T1000 (cell line): Measurements from ENCODE around the gene SUN1.

ENCODE experiments used
- DNase-seq: peaks from one replicate; lab custom pipeline; 2025; ENCODE audit warnings: mixed read lengths; lab: John Stamatoyannopoulos, UW

The SUN1 gene

GRCh38 chr7:891291-891690 is 59.0 kb downstream of the SUN1 start:
- no peak for DNase-seq

- no peak for DNase-seq
Measured at GRCh38 chr7:891805-892204, 59.5 kb downstream of the SUN1 start.

GRCh38 chr7:892648-893593 is 60.6 kb downstream of the SUN1 start:
- no peak for DNase-seq

DNA sequence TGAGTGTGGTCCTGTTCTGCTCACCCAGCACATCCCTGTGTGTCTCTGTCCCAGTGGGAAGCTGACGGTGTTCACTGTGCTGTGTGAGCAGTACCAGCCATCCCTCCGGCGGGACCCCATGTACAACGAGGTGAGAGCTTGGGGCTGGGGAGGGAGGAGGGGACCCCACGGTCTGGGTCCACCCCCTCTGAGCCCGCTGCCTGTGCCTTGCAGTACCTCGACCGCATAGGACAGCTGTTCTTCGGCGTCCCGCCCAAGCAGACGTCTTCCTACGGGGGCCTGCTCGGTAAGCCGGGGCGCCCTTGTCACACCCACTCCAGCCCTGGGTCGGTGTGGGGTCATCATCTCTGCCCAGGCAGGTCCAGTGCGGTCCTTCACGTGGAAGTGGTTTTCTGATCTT is 61.4 kb downstream of the SUN1 start:
- no peak for DNase-seq

DNA sequence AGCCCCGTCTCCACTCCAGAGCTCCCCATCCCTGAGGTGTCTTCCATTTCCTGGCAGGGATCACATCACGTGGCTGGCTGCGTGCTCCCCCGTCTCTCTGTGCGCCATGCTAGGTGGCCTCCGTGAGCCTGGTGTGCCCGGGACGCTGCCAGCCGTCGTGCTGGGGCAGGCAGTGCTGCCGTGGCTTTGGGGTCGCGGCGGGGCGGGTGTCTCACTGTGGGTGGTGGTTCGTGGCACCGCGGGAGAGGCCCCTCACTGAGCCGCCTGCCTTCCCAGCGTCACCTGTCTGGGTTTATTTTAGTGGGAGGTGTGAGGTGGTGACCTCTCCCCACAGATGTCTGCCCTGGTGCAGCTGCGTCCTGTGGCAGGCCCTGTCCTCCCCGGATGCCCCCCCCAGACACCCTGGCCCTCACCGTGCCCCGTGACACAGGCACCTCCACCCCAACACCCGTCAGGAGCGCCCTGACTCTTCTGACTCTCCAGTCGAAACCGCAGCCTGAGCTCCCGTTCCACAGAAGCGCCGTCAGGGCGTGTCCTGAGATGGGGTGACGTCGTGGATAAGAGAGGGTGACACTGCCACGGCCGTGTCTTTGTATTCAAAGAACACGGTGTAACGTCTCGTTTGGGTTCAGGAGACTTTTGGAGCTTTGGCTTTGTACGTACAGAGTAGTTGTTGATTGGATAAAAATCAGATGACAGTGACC is 62.0 kb downstream of the SUN1 start:
- no peak for DNase-seq

- DNase-seq = no peak
Measured at GRCh38 chr7:894927-895450, 62.7 kb downstream of the SUN1 start.

- DNase-seq = no peak
Measured at GRCh38 chr7:895451-896052, 63.3 kb downstream of the SUN1 start.

DNA sequence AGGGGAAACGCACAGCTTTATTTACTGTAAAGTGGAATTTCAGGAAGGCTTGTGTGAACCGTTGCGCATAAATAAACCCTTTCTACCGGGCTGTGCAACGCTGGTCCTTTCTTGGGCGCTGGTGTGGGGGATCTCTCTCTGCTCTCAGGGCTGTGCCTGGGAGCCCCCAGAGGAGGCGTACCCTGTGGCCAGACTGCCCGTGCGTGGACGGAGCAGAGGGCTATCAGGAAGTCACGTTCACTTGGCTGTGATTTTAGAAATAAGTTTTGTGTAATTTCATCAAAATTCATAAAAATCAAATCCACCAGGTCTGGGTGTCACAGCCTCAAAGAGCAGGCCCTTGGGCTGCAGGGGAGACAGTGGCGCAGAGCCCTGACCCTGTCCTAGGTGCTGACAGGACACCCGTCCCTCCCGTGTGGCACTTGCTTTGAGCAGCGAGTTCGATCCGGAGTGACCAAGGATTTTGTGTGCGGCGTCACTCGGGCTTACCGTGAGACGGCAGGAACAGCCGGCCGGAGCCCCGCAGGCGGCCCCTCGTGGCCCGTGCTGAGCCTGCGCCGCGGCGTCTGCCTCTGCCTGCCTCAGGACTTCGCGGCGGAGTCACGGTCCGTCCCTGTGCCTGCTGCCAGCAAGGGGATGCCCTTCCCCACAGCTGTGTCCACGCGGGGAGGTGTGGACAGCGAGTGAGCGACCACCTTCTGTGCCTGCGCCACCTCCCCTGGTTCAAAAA is 64.2 kb downstream of the SUN1 start:
- no peak for DNase-seq

DNA sequence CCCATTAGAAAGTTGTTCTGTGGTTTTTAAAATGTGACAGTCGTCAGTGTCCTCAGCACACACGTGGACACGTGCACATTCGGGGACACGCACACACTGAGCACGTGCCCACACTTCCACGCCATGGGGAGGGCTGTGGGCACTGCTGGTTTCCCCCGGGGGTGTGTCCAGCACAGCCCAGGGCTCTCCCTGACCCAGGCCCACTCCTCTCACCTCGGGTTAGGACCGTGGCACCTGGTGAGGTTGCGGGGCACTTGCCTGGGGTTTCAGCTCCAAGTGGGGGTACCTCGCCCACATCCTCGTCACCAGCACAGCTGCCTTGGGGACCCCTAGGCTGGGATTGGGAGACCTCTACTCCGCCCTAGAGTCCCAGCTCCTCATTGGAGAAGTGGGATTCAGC is 64.8 kb downstream of the SUN1 start:
- no peak for DNase-seq

- DNase-seq = no peak
Measured at GRCh38 chr7:897771-898376, 65.6 kb downstream of the SUN1 start.

DNA sequence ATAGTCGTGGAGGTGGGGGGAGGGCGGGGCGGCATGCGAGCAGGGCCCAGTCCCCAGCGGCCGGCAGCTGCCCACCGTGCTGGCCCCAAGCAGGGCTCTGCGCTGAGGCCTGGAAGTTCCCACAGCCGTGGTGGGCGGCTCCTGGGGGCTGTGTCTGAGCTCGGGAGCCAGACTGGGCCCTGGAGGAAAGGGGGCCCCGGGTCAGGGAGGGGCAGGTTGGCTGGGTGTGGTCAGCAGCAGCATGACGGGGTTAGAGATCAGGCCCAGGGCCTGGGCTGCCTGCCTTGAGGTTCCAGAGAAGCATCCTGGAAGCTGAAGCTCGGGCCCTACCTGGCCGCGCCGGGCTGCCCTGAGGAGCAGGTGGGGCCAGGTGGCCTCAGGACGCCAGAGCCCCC is 66.2 kb downstream of the SUN1 start:
- DNase-seq = no peak

- no peak for DNase-seq
Measured at GRCh38 chr7:898855-899681, 66.8 kb downstream of the SUN1 start.

DNA sequence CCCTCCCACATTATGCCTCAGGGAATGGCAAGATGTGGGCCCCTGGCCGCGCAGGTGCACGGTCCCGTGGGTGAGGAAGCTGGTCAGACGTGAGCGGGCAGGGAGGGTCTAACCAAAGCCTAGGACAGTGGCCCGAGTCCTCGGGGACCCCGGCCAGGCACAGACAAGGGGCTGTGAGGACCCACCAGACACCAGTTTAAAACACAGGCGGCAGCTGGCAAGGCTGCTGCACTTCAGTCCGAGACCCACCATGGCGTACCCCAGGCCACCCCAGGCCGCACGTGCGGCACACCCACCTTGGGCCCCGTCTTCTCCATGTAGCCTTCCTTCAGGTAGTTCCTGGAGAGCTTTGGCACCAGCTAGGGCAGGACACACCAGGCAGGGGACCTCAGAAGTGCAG is 67.5 kb downstream of the SUN1 start:
- no peak for DNase-seq

DNA sequence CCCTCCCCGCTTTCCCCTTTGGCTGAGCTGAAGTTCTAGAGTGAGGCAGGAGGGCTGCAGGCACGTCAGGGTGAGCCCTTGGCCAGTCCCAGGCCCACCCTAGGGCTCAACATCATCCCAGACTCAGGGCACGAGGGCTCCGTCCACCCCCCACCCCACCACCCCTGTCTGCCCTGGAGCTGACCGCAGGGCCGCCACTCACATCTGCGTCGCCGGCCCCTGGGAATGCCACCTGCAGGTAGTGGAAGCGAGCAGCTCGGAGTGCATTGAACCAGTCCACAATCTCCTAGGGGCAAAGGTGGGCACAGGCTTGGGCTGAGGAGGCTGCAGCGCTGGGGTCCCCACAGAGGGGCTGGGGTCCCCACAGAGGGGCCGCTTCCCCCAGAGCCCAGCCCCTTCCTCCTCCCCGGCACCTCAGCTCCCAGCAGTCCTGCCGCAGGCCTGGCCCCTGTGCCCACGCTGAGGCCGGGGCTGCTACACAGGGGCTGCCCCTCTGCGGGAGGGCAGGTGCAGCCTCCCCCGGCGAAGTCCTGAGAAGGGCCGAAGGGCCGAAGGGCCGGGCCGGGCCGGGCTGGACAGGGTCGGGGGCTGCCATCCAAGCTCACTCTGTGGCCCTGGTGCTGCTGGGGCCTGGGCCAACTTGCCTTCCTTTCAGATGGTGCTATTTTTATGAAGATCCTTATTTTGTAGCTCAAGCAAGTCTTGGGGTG is 68.2 kb downstream of the SUN1 start:
- no peak for DNase-seq

DNA sequence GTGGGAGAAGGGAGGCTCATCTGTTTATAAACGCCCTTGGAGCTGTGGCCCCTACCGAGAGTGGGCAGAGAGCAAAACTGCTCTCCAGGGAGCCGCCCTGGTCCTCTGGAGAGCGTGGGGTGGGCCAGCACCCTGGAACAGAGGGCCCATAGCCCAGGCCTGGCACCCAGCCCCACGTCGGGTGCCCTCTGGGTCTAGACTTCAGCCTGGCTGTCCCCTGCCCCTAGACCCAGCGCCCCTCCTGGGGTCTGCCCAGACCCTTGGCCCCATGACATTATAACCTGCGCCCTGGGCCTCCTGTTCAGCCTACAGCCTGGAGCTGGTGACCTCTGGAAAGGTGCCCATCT is 68.7 kb downstream of the SUN1 start:
- no peak for DNase-seq

GRCh38 chr7:901388-902154 is 69.3 kb downstream of the SUN1 start:
- peak; percentile 90 for DNase-seq

GRCh38 chr7:902996-903395 is 70.7 kb downstream of the SUN1 start:
- DNase-seq = no peak

DNA sequence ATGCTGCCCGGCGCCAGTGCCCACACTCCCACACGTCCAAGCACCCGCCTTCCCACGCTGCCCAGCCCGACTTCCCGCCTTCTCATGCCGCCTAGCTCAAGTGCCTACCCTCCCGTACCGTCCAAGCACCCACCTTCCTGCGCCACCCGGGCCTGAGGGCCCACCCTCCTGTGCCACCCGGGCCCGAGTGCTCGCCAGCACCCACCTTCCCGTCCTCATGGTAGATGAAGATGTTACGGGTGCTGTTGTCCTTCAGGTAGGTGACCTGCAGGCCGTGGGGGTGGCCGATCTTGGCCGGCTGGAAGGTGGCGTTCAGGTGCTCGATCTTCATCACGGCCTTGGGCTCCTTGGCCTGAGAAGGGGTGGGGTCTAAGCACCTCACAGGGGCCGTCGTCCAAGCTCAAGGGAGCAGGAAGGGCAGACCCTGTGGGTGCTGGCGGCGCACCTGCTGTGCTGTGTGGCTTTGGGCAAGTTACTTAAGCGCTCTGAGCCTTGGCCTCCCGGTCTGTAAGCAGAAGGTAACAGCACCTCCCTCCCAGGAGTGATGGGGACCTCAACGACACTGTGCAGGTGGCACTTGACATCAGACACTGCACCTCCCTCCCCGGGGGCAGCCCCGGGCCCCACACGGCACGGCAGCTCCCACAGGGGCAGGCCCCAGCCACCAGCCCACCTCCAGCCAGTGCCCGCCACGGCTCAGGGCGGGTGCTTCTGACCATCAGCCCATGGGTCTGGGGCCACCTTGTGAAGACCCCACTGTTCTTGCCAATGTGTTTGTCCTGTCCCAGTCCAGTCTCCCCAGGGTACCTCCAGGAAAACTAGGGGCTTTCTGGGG is 71.9 kb downstream of the SUN1 start:
- no peak for DNase-seq
